ENCODE data around the gene RASSF3.
A peak's percentile ranks its signal among the peaks of the same experiment; 100 is the strongest.

Gene RASSF3

DNA sequence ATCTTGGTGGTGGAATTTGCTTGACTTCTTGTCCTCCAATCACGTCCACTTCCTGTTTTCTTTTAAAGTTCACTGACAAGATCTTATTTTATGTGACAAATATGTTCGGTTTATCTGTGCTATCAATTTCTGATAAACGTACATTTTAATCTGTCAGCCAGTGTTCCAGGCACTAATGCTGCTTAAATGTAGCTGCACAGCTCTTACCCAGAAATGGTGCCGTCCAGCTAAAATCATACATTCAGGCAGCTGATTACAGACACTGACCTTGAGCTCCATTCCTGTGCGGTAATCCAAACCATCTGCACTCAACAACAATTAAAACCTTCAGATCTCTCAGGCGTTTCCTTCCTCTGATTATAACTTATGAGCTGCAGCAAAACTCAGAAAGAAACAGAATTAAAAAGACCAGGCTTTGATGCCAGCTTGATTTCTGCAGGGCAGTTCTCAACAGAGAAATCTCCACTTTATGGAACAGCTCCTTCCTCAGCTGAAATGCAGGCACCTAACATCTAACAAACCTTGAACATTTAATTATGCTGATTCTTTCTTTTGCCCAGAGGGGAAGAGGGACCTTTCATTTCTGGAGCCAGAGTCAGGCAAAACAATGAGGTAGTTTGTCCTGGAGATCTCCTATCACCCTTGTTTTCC is 26.4 kb upstream of the RASSF3 start:
- peak; percentile 86 for ATAC-seq

DNA sequence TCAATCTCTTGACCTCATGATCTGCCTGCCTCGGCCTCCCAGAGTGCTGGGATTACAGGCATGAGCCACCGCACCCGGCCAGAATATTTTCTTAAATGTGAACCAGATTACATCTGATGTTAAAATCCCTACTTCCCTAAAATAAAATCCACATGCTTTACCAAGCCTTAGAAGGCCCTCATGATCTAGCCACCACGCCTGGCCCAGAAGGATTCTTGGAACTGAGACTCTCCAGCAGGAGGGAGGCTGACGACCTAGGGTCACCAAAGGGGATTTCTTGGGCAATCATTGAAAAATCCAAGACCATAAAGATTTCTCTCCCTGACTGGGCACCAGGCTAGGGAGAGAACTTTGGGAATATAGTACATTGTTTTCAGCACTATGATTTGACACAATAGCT is 25.2 kb upstream of the RASSF3 start:
- no peak for ATAC-seq
- TF ChIP-seq PATZ1 (CRISPR knock-in tag; IDR thresholded peaks at IDR 0.05; ENCODE audit: borderline replicate concordance), result no peak
- no peak for TF ChIP-seq SNAI2 (CRISPR knock-in tag; IDR thresholded peaks at IDR 0.05)
- TF ChIP-seq TCF4 (CRISPR knock-in tag; IDR thresholded peaks at IDR 0.05; ENCODE audit: borderline replicate concordance), result no peak
- no peak for TF ChIP-seq ZNF70 (CRISPR knock-in tag; IDR thresholded peaks at IDR 0.05)
- TF ChIP-seq, protein P1, sequence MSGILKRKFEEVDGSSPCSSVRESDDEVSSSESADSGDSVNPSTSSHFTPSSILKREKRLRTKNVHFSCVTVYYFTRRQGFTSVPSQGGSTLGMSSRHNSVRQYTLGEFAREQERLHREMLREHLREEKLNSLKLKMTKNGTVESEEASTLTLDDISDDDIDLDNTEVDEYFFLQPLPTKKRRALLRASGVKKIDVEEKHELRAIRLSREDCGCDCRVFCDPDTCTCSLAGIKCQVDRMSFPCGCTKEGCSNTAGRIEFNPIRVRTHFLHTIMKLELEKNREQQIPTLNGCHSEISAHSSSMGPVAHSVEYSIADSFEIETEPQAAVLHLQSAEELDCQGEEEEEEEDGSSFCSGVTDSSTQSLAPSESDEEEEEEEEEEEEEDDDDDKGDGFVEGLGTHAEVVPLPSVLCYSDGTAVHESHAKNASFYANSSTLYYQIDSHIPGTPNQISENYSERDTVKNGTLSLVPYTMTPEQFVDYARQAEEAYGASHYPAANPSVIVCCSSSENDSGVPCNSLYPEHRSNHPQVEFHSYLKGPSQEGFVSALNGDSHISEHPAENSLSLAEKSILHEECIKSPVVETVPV (CRISPR knock-in tag; IDR thresholded peaks at IDR 0.05), result no peak
- no peak for TF ChIP-seq CSDC2 (CRISPR knock-in tag; IDR thresholded peaks at IDR 0.05)
- TF ChIP-seq, protein P2, sequence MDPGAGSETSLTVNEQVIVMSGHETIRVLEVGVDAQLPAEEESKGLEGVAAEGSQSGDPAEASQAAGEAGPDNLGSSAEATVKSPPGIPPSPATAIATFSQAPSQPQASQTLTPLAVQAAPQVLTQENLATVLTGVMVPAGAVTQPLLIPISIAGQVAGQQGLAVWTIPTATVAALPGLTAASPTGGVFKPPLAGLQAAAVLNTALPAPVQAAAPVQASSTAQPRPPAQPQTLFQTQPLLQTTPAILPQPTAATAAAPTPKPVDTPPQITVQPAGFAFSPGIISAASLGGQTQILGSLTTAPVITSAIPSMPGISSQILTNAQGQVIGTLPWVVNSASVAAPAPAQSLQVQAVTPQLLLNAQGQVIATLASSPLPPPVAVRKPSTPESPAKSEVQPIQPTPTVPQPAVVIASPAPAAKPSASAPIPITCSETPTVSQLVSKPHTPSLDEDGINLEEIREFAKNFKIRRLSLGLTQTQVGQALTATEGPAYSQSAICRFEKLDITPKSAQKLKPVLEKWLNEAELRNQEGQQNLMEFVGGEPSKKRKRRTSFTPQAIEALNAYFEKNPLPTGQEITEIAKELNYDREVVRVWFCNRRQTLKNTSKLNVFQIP (CRISPR knock-in tag; IDR thresholded peaks at IDR 0.05; ENCODE audit: borderline replicate concordance, low read depth), result no peak
- TF ChIP-seq ZNF565 (CRISPR knock-in tag; conservative IDR thresholded peaks at IDR 0.05; ENCODE audit: low read depth), result no peak

More for the DNA sequence above, 26.4 kb upstream of the RASSF3 start:
- no peak for TF ChIP-seq BACH2 (CRISPR knock-in tag; IDR thresholded peaks at IDR 0.05; ENCODE audit: borderline replicate concordance)
- TF ChIP-seq, protein P2 (CRISPR knock-in tag; IDR thresholded peaks at IDR 0.05; ENCODE audit: borderline replicate concordance, low read depth), result no peak
- TF ChIP-seq ZFP3 (CRISPR knock-in tag; IDR thresholded peaks at IDR 0.05), result no peak
- no peak for TF ChIP-seq CSDC2 (CRISPR knock-in tag; IDR thresholded peaks at IDR 0.05)
- peak; percentile 87 for TF ChIP-seq TCF4 (CRISPR knock-in tag; IDR thresholded peaks at IDR 0.05; ENCODE audit: borderline replicate concordance)
- TF ChIP-seq SNAI2 (CRISPR knock-in tag; IDR thresholded peaks at IDR 0.05), result no peak
- 0 out of 2 replicates have a peak, but pooled peaks have one; percentile 18 for TF ChIP-seq CREB5 (CRISPR knock-in tag; IDR thresholded peaks at IDR 0.05; ENCODE audit: low read depth)
- TF ChIP-seq ZC3H10 (CRISPR knock-in tag; IDR thresholded peaks at IDR 0.05), result no peak
- TF ChIP-seq ZNF8 (CRISPR knock-in tag; IDR thresholded peaks at IDR 0.05), result no peak
- no peak for TF ChIP-seq TOX (CRISPR knock-in tag; IDR thresholded peaks at IDR 0.05; ENCODE audit: borderline replicate concordance)
- no peak for TF ChIP-seq RARB (CRISPR knock-in tag; IDR thresholded peaks at IDR 0.05)
- no peak for TF ChIP-seq PATZ1 (CRISPR knock-in tag; IDR thresholded peaks at IDR 0.05; ENCODE audit: borderline replicate concordance)
- TF ChIP-seq, protein P3, sequence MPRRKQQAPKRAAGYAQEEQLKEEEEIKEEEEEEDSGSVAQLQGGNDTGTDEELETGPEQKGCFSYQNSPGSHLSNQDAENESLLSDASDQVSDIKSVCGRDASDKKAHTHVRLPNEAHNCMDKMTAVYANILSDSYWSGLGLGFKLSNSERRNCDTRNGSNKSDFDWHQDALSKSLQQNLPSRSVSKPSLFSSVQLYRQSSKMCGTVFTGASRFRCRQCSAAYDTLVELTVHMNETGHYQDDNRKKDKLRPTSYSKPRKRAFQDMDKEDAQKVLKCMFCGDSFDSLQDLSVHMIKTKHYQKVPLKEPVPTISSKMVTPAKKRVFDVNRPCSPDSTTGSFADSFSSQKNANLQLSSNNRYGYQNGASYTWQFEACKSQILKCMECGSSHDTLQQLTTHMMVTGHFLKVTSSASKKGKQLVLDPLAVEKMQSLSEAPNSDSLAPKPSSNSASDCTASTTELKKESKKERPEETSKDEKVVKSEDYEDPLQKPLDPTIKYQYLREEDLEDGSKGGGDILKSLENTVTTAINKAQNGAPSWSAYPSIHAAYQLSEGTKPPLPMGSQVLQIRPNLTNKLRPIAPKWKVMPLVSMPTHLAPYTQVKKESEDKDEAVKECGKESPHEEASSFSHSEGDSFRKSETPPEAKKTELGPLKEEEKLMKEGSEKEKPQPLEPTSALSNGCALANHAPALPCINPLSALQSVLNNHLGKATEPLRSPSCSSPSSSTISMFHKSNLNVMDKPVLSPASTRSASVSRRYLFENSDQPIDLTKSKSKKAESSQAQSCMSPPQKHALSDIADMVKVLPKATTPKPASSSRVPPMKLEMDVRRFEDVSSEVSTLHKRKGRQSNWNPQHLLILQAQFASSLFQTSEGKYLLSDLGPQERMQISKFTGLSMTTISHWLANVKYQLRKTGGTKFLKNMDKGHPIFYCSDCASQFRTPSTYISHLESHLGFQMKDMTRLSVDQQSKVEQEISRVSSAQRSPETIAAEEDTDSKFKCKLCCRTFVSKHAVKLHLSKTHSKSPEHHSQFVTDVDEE (CRISPR knock-in tag; IDR thresholded peaks at IDR 0.05), result peak; percentile 51; the same call in 1 of the 2 replicates
- TF ChIP-seq ZNF70 (CRISPR knock-in tag; IDR thresholded peaks at IDR 0.05), result no peak
- TF ChIP-seq ESRRG (CRISPR knock-in tag; IDR thresholded peaks at IDR 0.05), result no peak
- TF ChIP-seq ZNF565 (CRISPR knock-in tag; conservative IDR thresholded peaks at IDR 0.05; ENCODE audit: low read depth), result no peak
- no peak for TF ChIP-seq PPARA (CRISPR knock-in tag; IDR thresholded peaks at IDR 0.05; ENCODE audit: borderline replicate concordance)
- TF ChIP-seq ZFP30 (CRISPR knock-in tag; IDR thresholded peaks at IDR 0.05), result no peak
- TF ChIP-seq OSR1 (CRISPR knock-in tag; IDR thresholded peaks at IDR 0.05), result no peak
- no peak for TF ChIP-seq ARNTL (CRISPR knock-in tag; IDR thresholded peaks at IDR 0.05; ENCODE audit: borderline replicate concordance, low read depth)
- TF ChIP-seq GLIS3 (CRISPR knock-in tag; IDR thresholded peaks at IDR 0.05), result no peak
- TF ChIP-seq, protein P1 (CRISPR knock-in tag; IDR thresholded peaks at IDR 0.05), result no peak

Data from SK-N-SH treated with all-trans-retinoic acid at 6 μM for 48 hours (cell line).